Stomach (tissue), 9 donors: ENCODE measurements around the gene ZFYVE1. TPM values are rescaled to one million over a fixed set of nuclear protein-coding genes. Genes with fewer than 3 reads are reported as not detected.
"Not testable (repeated sequence)": the region's sequence is repeated elsewhere in the genome, so short reads cannot be mapped to it uniquely, and the experiment has no call there.

ENCODE experiments used
- DNase-seq, 2 donors: peaks; one replicate each; pipeline versions ENCODE4 v3.0.0 to v3.0.0-alpha.2; 2013 to 2019
- H3K27ac ChIP-seq, 5 donors: fragments of 200-600 bp in 4 of 5; sonication (generic) in 4 of 5; one replicate each; pipeline ENCODE4 v1.5.1; 2013 to 2019; ENCODE audit warnings: mild to moderate bottlenecking in 1 of 5, moderate library complexity in 1 of 5
- H3K27me3 ChIP-seq, 3 donors: fragments of 200-600 bp; sonication (generic); one replicate each; pipeline ENCODE4 v1.5.1; 2017 to 2019; ENCODE audit warnings: mixed run types in 1 of 3
- H3K36me3 ChIP-seq, 4 donors: fragments of 200-600 bp; sonication (generic); 1 replicate in 3 of 4; 2 replicates in 1 of 4; pipeline ENCODE4 v1.5.1; 2016 to 2019
- H3K4me1 ChIP-seq, 4 donors: fragments of 200-600 bp; sonication (generic); one replicate each; pipeline ENCODE4 v1.5.1; 2016 to 2019
- H3K4me3 ChIP-seq, 4 donors: fragments of 200-600 bp; sonication (generic) in 3 of 4; one replicate each; pipeline ENCODE4 v1.5.1; 2016 to 2019; ENCODE audit warnings: mild to moderate bottlenecking in 1 of 4
- H3K9me3 ChIP-seq, 4 donors: fragments of 200-600 bp; sonication (generic); one replicate each; pipeline ENCODE4 v1.5.1; 2016 to 2019
- EP300 ChIP-seq: sonication (generic); formaldehyde crosslinking; IDR thresholded peaks from one replicate; pipeline ENCODE4 v1.6.1; 2017; ENCODE audit warnings: antibody characterized with exemption
- POLR2A ChIP-seq, 4 donors: fragments of 450-650 bp; IDR thresholded peaks; one replicate each; pipeline ENCODE4 v1.6.1; 2016; ENCODE audit warnings: antibody characterized with exemption in 4 of 4, control low read depth in 2 of 4, mild to moderate bottlenecking in 1 of 4, moderate library complexity in 1 of 4
- POLR2AphosphoS5 ChIP-seq, 3 donors: sonication (generic); formaldehyde crosslinking; IDR thresholded peaks; one replicate each; pipeline ENCODE4 v1.6.1; 2016; ENCODE audit warnings: antibody characterized with exemption in 3 of 3
- WGBS, 5 donors: extraction: QIAGEN DNeasy Blood & Tissue Kit in 3 of 5; methylation state at CpG; one replicate each; pipeline versions ENCODE4 v1.1.5 to v1.1.7; 2013 to 2018; 5-methylcytosine and 5-hydroxymethylcytosine counted together
- intact Hi-C: fragments of 100-400 bp; cut with DNase I; formaldehyde crosslinking; loops from one replicate; pipeline ENCODE4 v1.15.1; 2023; ENCODE audit warnings: low total_unique reads
- polyA plus RNA-seq, 3 donors: library from polyadenylated mRNA; stranded (reverse); fragments of 200-250 nt; gene quantifications; one replicate each; pipeline ENCODE4 v1.2.3, GENCODE V29; 2013
- total RNA-seq, 5 donors: library from RNA; depleted of rRNA; stranded (reverse); fragments of >200 nt; gene quantifications; one replicate each; pipeline versions ENCODE4 v1.1.0 to v1.2.3, GENCODE V29; 2014 to 2016
- TF ChIP-seq, protein P1 (sequence below), 7 experiments: fragments of 450-650 bp in 4 of 7; fragments of 200-600 bp in 3 of 7; sonication (generic) in 3 of 7; IDR thresholded peaks; one replicate each; pipeline ENCODE4 v1.5.1; 2016 to 2019; ENCODE audit warnings: antibody characterized with exemption in 7 of 7, control low read depth in 2 of 7, mild to moderate bottlenecking in 1 of 7
- donor health status: healthy with polysubstance abuse.
- donor health status: Bipolar disorder and iron deficiency.
- donor health status: healthy.

ZFYVE1 gene
- total and polyA plus RNA-seq, 8 donors, result 2.7 to 50.8 (median 5.8) TPM

DNA sequence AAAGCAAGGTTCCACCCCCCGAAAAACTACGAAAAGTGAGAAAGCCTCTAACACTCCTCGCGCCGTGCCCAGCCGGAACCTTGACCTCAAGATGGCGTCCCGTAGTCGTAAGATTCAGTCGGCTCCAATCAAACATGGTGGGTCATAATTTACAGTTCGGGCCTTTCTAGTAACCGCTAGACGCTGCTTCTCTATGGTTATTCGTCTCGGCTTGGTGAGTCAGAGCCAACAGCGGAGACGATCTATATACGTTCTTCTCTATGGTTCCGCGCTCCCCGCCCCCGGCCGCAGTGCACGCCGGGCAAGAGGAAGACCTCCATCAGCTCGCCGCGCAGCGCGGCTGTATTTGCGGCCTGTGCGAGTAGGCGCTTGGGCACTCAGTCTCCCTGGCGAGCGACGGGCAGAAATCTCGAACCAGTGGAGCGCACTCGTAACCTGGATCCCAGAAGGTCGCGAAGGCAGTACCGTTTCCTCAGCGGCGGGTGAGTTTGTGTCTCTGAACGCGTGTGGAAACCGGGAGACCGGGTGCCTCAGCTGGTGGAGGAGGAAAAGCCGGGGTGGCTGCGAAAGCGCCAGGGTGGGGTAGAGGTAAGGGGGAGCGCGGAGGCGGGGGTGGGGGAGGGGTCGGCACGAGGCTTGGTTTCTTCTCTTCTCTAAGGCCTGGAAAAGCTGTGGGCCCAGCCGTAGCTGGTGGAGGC lies 31.5 kb upstream of the ZFYVE1 start, which contains the start of gene RBM25:
Gene RBM25 (plus strand): TSS at position 311 of the 698 bp plus-strand sequence. CDS start 13,108 bp downstream, outside the sequence.
- 0 to 1% (median 1%) methylated on average over 22 to 57 of the region's 57 CpGs for WGBS, 5 donors
- TF ChIP-seq POLR2A (IDR thresholded peaks at IDR 0.05), result peak in 2 of 4 donors; percentile 88 to 98
- TF ChIP-seq, protein P1, sequence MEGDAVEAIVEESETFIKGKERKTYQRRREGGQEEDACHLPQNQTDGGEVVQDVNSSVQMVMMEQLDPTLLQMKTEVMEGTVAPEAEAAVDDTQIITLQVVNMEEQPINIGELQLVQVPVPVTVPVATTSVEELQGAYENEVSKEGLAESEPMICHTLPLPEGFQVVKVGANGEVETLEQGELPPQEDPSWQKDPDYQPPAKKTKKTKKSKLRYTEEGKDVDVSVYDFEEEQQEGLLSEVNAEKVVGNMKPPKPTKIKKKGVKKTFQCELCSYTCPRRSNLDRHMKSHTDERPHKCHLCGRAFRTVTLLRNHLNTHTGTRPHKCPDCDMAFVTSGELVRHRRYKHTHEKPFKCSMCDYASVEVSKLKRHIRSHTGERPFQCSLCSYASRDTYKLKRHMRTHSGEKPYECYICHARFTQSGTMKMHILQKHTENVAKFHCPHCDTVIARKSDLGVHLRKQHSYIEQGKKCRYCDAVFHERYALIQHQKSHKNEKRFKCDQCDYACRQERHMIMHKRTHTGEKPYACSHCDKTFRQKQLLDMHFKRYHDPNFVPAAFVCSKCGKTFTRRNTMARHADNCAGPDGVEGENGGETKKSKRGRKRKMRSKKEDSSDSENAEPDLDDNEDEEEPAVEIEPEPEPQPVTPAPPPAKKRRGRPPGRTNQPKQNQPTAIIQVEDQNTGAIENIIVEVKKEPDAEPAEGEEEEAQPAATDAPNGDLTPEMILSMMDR (IDR thresholded peaks at IDR 0.05), result peak in 1 of 7 experiments; percentile 12
- peak; percentile 98 to 99 (median 99) for TF ChIP-seq POLR2AphosphoS5 (IDR thresholded peaks at IDR 0.05)
- TF ChIP-seq EP300, result no peak
- H3K9me3 ChIP-seq, result no peaks in the 10 kb centered on the region
- peaks cover 35 to 50% (median 44%) of the 10 kb centered on the region in 4 donors for H3K4me1 ChIP-seq
- H3K27ac ChIP-seq, result peak within 1 kb of the TSS; percentile 79 to 96 (median 95)
- peak; percentile 97 to 99 for DNase-seq
- H3K27me3 ChIP-seq, result no peaks in the 10 kb centered on the region
- peak within 1 kb of the TSS; percentile 66 to 93 (median 88) for H3K4me3 ChIP-seq
- H3K36me3 ChIP-seq, result peaks cover 0 to 8% (median 5%) of the 10 kb centered on the region in 4 donors
- intact Hi-C loops, result no loop called here

DNA sequence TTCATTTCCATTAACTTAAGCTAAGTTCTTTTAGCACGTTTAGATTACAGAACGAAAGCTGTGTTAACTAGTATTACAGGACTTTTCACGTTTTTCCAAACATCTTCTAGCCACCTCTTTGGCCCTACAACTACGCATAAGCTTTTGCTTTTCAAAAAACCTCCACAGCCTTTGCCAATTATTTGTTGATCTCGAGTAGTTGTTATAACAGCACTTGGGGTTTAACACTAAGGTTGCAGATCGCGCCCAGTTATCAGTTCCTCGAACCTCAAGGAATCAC lies 31.0 kb upstream of the ZFYVE1 start:
- H3K27ac ChIP-seq, result peak overlapping the region; percentile 79 to 96 (median 95)
- H3K9me3 ChIP-seq, result no peaks in the 10 kb centered on the region
- 3 to 6% (median 4%) methylated on average over 8 of the region's 8 CpGs for WGBS, 5 donors
- intact Hi-C loops, result no loop called here
- H3K4me3 ChIP-seq, result peak overlapping the region; percentile 66 to 93 (median 88)
- no peak for DNase-seq
- peaks cover 0 to 5% (median 1%) of the 10 kb centered on the region in 4 donors for H3K36me3 ChIP-seq
- no peaks in the 10 kb centered on the region for H3K27me3 ChIP-seq
- H3K4me1 ChIP-seq, result peaks cover 34 to 45% (median 40%) of the 10 kb centered on the region in 4 donors
- TF ChIP-seq POLR2AphosphoS5 (IDR thresholded peaks at IDR 0.05) (no peak), EP300 (no peak), POLR2A (IDR thresholded peaks at IDR 0.05) (no peak)
- TF ChIP-seq, protein P1 (IDR thresholded peaks at IDR 0.05), result no peak

DNA sequence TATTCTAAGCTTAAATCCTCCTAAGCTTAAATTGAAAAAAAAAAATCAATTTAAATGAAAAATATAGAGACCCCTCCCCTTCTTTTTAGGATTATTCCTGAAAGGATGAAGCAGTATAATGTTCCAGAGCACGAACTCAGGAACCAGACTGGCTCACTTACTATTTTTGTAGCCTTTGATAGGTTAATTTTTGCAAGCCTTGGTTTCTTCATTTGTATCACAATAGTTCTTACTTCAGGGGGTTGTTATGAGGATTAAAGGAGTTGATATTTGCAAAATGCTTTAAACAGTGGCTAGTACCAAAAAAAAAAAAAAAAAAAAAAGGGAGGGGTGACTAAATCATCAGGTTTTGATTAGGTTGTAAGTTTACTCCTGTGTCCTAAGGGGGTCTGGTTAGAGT lies 28.3 kb upstream of the ZFYVE1 start:
- no peak overlapping the region for H3K27ac ChIP-seq
- H3K4me1 ChIP-seq, result peaks cover 14 to 18% (median 16%) of the 10 kb centered on the region in 4 donors
- WGBS, 5 donors, result 82 to 94% (median 88%) methylated on average over 1 of the region's 1 CpG
- H3K27me3 ChIP-seq, result no peaks in the 10 kb centered on the region
- no peaks in the 10 kb centered on the region for H3K36me3 ChIP-seq
- H3K9me3 ChIP-seq, result no peaks in the 10 kb centered on the region
- intact Hi-C loops, result no loop called here
- TF ChIP-seq, protein P1 (IDR thresholded peaks at IDR 0.05), result no peak
- TF ChIP-seq EP300 (no peak), POLR2A (IDR thresholded peaks at IDR 0.05) (no peak), POLR2AphosphoS5 (IDR thresholded peaks at IDR 0.05) (no peak)
- DNase-seq, result no peak
- no peak overlapping the region for H3K4me3 ChIP-seq

DNA sequence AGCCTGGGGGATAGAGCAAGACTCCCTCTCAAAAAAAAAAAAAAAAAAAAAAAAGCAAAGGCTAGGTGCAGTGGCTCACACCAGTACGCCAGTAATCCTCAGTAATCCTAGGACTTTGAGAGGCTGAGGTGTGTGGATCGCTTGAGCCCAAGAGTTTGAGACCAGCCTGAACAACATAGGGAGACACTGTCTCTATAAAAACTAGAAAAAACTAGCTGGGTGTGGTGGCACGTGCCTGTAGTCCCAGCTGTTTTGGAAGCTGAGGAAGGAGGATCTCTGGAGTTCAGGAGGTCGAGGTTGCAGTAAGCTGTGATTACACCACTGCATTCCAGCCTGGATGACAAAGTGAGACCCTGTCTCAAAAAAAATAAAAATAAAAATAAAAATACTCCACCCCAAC lies 22.5 kb upstream of the ZFYVE1 start:
- WGBS, 5 donors, result 63 to 78% (median 69%) methylated on average over 4 of the region's 4 CpGs
- no peaks in the 10 kb centered on the region for H3K9me3 ChIP-seq
- H3K36me3 ChIP-seq, result no peaks in the 10 kb centered on the region
- DNase-seq, result no peak
- TF ChIP-seq POLR2A (IDR thresholded peaks at IDR 0.05) (no peak), POLR2AphosphoS5 (IDR thresholded peaks at IDR 0.05) (no peak), EP300 (no peak)
- intact Hi-C loops, result no loop called here
- H3K27ac ChIP-seq, result no peak overlapping the region
- H3K4me3 ChIP-seq, result no peak overlapping the region
- H3K27me3 ChIP-seq, result no peaks in the 10 kb centered on the region
- no peaks in the 10 kb centered on the region for H3K4me1 ChIP-seq

DNA sequence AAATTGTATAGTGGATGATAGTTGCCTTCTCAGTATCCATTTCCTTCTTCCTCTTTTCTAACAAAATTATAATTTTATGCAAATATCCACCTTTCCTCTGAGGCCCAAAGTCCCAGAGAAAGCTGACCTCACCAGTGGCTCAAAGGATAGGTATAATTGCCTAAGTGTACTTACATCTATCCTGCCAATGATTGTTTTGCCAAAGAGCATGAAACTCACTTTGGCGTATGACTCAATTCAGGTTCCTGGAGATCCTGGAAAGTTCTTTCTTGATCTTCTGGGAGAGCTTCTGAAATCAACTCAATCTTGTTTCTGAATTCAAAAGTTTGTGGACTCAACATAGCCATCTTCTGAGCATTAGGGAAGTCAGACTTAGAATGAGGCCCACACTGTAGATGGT lies 20.9 kb upstream of the ZFYVE1 start:
- intact Hi-C loops, result no loop called here
- 96 to 100% (median 97%) methylated on average over 1 of the region's 1 CpG for WGBS, 5 donors
- no peaks in the 10 kb centered on the region for H3K4me1 ChIP-seq
- H3K9me3 ChIP-seq, result no peaks in the 10 kb centered on the region
- H3K36me3 ChIP-seq, result no peaks in the 10 kb centered on the region
- no peak overlapping the region for H3K4me3 ChIP-seq
- H3K27ac ChIP-seq, result no peak overlapping the region
- TF ChIP-seq, protein P1 (IDR thresholded peaks at IDR 0.05), result no peak
- no peak for TF ChIP-seq POLR2AphosphoS5 (IDR thresholded peaks at IDR 0.05)
- DNase-seq, result no peak
- no peaks in the 10 kb centered on the region for H3K27me3 ChIP-seq

DNA sequence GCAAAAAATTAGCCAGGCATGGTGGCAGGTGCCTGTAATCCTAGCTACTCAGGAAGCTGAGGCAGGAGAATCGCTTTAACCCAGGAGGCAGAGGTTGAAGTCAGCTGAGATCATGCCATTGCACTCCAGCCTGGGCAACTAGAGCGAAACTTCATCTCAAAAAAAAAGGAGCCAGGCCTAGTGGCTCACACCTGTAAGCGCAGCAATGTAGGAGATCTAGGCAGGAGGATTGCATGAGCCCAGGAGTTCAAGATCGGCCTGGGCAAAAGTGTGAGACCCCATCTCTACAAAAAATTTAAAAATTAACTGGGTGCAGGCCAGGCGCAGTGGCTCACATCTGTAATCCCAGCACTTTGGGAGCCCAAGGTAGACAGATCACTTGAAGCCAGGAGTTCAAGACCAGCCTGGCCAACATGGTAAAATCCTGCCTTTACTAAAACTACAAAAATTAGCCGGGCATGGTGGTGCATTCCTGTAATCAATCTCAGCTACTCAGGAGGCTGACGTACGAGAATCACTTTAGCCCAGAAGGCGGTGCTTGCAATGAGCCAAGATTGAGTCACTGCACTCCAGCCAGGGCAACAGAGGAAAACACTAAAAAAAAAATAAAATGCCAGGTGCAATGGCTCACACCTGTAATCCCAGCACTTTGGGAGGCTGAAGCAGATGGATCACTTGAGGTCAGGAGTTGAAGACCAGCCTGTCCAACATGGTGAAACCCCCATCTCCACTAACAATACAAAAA lies 10.0 kb upstream of the ZFYVE1 start:
- intact Hi-C loops, H3K36me3 ChIP-seq, H3K4me3 ChIP-seq, H3K9me3 ChIP-seq, H3K27ac ChIP-seq, H3K27me3 ChIP-seq, H3K4me1 ChIP-seq, DNase-seq: not testable (repeated sequence)
- WGBS, 5 donors, result 90 to 93% (median 92%) methylated on average over 9 of the region's 9 CpGs
